Endometrium (tissue), 2 donors: Measurements from ENCODE around the gene CTNNA2.

ENCODE experiments used
- FAIRE-seq: peaks from 2 replicates; lab custom pipeline; 2012; peaks lifted over from hg19 to GRCh38; lab: Jason Lieb, UNC
- donor health status: control.
- donor health status: control.

The CTNNA2 gene

DNA sequence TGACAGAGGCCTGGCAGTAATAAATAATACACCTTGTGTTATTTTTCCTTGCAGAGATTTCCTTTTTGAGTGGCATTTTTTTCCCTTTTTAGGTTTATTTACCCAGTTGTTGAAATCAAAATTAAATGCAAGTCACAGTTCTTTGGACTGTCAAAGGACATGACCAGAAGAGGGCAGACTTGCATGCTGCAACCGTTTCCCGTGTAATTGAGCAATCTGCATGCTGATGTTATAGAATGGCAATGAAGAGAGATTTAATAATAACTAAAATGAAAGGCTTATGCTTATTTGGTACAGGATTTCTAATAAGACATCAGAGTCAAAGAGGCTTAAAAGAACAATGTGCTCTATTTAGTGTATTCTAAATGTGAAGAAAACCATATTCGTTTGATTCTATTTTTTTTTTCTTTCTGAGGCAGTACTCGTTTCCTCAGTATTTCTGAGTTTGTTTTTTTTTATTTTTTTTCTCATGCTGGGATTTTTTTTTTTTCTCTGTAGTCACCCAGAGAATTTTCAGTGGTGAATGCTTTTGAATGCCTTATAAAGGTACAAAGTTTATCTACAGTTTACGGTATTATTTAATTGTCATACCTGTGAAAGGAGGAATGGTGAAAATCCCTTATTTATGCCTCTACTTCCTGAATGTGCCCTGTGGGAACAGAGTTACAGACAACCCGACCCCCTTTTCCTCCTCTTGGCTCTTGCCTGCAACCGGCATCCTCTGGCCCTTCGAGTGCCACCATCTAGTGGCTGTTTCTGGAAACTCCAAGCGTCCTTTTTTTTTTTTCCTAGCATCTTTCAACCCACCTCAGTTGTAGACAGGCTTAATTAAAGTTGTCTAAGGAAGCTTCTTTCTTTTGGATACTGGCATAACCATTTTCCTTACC is 423.2 kb downstream of the CTNNA2 start:
- peak; percentile 91 for FAIRE-seq

DNA sequence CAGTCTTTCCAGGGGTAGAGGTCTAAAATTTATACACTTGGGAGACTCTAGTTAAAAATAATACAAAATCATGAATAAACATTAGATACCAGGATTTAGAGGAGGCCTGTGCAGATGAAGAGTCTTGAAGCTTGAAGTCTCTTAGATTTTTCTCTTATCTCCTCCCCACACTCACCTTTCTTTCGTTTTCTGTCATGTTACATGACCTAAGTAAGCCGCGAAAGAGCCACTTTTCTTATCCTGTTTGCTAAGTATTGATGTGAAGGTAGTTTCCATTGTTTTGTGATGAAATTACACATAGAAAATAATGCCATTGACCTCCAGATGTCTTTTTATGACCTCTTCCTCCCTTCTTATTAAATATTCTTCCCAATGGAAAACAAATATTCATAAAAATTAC is 423.9 kb downstream of the CTNNA2 start:
- FAIRE-seq, result no peak

DNA sequence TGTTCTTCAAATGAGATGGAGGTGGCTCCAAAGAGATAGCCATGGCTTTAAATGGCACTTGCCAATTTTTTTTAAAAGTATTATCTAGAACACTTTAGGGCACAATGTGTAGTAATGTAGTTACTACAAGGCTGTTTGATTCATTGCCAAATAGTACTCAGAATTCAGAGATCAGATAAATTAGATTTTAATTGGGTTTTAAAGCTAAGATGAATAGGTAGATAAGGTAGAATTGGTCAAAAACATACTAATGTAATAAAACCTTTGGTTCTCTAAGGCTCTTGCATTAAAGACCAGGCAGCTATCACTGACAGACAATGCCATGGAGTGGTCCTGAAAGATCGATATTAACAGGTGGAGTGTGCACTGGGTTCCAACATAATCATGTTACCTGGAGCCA is 425.8 kb downstream of the CTNNA2 start:
- FAIRE-seq, result no peak

DNA sequence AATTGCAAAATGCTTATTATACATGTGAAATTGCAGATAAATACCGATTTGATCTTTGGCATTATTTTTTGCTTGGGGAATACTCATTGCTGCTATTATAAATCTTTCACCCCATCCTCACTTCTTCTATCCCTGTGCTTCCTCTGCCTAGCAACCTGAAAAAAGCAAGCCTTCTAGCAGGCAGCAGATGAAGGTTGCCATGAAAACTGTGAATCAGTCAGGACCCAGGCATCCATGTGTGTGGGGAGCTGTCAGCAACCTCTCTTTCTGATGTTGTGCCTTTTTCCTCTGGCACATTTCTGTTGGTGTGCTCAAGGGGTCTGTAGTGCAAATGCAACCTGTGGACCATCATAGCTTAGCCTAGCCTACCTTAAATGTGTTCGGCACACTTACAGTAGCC is 427.5 kb downstream of the CTNNA2 start:
- FAIRE-seq, result no peak

- FAIRE-seq, result no peak
These were observed 428.3 kb downstream of the CTNNA2 start for GRCh38 chr2:79941179-79941578.

GRCh38 chr2:79944205-79944604 is 431.4 kb downstream of the CTNNA2 start:
- FAIRE-seq, result no peak

- FAIRE-seq, result no peak
These were observed 433.0 kb downstream of the CTNNA2 start for GRCh38 chr2:79945653-79946445.

DNA sequence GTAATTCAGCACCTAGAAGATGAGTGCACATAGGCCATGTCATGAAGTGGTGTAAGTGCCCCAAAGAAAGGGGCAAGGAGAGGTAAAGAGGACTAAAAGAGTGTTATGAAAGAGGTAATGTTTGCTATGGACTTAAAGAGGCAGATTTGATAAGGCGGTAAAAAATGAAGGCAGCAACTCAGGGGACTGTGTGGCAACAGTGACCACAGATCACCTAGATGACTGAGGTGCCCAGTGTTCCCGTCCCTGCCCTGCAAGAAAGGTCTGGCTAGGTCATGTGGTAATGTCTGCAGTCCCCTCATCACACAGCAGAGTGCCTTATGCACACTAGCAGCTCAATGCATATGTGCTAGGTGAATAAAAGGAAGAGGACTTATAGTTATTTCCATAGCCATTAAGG is 434.9 kb downstream of the CTNNA2 start:
- no peak for FAIRE-seq

GRCh38 chr2:79950526-79950925 is 437.7 kb downstream of the CTNNA2 start:
- no peak for FAIRE-seq

DNA sequence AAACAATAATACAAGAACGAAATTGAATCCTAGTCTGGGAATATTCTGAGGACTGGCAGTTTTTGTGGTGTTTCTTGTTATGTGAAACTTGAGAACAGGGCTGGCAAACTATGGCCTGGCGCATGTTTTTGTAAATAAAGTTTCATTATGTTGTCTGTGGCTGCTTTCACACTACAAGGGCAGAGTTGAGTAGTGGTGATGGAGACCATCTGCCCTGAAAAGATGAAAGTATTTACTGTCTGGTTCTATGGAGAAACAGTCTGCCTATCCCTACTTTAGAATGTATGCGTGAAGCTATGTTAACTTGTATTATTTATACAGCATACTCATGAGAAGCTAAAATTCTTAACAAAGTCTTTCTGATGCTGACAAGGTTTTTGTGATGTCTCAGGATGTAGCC is 439.8 kb downstream of the CTNNA2 start:
- no peak for FAIRE-seq

- no peak for FAIRE-seq
These were observed 447.2 kb downstream of the CTNNA2 start for GRCh38 chr2:79960035-79960434.

GRCh38 chr2:79960519-79960918 is 447.7 kb downstream of the CTNNA2 start:
- FAIRE-seq, result no peak

- FAIRE-seq, result no peak
These were observed 452.1 kb downstream of the CTNNA2 start for GRCh38 chr2:79964966-79965365.

GRCh38 chr2:79966369-79966768 is 453.5 kb downstream of the CTNNA2 start:
- FAIRE-seq, result no peak

DNA sequence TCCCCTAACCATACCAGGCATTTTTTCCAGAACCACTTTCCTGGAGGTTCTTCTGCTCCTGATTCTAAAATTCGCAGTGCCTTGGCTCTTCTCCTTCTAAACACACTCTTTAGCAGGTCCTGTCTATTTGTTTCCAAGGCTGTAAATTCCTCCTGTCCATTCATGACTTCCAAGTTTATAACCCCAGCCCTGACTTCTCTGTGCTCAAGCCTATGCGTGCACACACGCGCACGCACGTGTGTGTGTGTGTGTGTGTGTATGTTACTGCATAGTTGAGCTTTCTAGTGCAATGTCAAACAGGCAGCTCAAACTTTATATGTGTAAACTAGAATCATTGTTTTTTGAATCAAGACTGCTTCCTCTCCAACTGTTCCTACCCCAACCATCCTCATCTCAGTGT is 454.0 kb downstream of the CTNNA2 start:
- FAIRE-seq, result no peak

- FAIRE-seq, result no peak
These were observed 459.0 kb downstream of the CTNNA2 start for GRCh38 chr2:79971807-79972206.

DNA sequence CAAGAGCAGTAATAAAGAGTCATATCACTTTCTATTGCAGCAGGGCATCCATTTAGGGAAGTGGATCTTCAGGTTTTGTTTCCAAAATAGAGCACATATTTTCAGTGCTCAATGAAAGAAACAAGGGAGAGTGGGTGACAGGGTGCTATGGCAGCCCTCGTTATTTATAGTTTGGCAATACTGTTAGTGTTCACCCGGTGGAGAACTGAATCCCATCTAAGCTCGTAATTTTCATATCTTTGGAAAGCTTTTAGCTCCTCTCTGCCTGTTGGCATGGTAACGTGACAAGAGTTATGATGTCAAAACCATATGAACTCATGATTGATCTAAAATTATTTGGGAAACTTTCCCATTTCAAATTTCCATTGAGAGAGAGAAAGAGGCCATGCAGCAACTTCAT is 459.8 kb downstream of the CTNNA2 start:
- no peak for FAIRE-seq

GRCh38 chr2:79975791-79976565 is 463.1 kb downstream of the CTNNA2 start:
- no peak for FAIRE-seq

DNA sequence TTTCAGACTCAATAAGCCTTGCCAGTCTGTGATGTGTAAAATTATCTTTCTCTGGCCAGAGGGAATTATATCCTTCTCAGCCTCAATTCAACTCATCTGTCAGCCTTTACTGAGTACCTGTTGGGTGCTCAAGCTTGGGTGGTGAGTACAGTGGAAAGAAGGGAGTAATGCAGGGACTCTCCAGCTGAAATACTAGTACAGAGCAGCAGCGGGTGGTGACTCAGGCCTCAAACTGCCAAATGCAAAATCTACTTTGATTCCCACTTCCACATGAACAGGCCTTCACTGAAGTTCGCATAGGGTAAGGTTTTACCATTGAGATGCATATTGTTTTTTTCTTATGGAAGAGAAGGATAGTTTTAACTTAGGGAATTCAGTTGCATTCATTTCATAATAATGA is 464.9 kb downstream of the CTNNA2 start:
- FAIRE-seq, result no peak

DNA sequence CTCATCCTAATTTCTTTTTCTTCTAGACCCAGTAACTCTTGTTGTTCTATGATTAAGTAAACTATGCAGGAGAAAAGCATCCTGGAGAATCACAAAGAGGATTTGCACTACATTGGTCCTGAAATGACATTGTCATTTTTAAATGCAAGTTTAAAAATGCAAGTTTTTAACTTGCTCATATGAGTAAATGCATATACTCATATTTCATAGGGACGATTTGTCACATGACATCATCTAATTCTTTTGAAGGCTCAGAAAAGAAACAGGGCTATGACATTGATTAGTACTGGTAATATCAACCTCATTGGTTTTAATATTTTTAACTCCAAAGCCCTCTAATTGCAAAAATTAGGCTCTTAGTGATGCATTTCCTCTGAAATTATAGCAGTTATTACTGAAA is 467.3 kb downstream of the CTNNA2 start:
- no peak for FAIRE-seq

DNA sequence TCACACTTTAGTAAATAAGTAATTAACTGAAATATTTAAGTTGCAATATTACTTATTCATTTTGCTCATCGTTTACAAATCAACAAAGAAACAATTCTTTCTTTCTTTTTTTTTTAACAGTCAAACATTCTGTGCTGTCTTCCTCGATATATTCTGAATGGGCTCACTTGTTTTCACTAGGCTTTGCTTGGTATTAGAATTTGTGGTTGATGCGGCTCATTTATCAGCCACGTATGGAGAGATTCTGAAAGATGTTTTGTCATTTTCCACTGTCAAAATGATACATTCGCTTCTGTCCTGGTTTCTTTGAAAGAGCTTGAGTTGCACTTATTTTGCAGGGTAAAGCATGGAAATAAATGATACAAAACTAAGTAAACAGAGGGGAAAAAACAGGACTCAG is 468.0 kb downstream of the CTNNA2 start:
- no peak for FAIRE-seq

- no peak for FAIRE-seq
These were observed 468.5 kb downstream of the CTNNA2 start for GRCh38 chr2:79981316-79981715.

- FAIRE-seq, result no peak
These were observed 469.6 kb downstream of the CTNNA2 start for GRCh38 chr2:79982445-79982844.
